GM03348 (cell line): ENCODE measurements around the gene AGAP9.
"Not testable (repeated sequence)": the region's sequence is repeated elsewhere in the genome, so short reads cannot be mapped to it uniquely, and the experiment has no call there.

Experiments
- DNase-seq: peaks from one replicate; pipeline ENCODE4 v3.0.0; 2012; ENCODE audit warnings: low spot score

AGAP9 gene

GRCh38 chr10:47485943-47486342 is 37.5 kb downstream of the AGAP9 start:
- DNase-seq: not testable (repeated sequence)

GRCh38 chr10:47484786-47485185 is 38.7 kb downstream of the AGAP9 start:
- DNase-seq: not testable (repeated sequence)

GRCh38 chr10:47483923-47484322 is 39.5 kb downstream of the AGAP9 start, which contains the start of gene ANXA8:
ANXA8 (minus strand) TSS chr10:47484115; CDS start chr10:47483933, 182 bp downstream.
- not testable (repeated sequence) for DNase-seq

- not testable (repeated sequence) for DNase-seq
These were observed 41.1 kb downstream of the AGAP9 start for GRCh38 chr10:47482367-47482766.

- DNase-seq: not testable (repeated sequence)
These were observed 41.7 kb downstream of the AGAP9 start for GRCh38 chr10:47481768-47482181.

GRCh38 chr10:47481182-47481766 is 42.2 kb downstream of the AGAP9 start:
- not testable (repeated sequence) for DNase-seq

- not testable (repeated sequence) for DNase-seq
These were observed 43.3 kb downstream of the AGAP9 start for GRCh38 chr10:47480133-47480532.

GRCh38 chr10:47478114-47478513 is 45.3 kb downstream of the AGAP9 start:
- DNase-seq: not testable (repeated sequence)

GRCh38 chr10:47477078-47477477 is 46.4 kb downstream of the AGAP9 start:
- not testable (repeated sequence) for DNase-seq

- not testable (repeated sequence) for DNase-seq
These were observed 48.3 kb downstream of the AGAP9 start for GRCh38 chr10:47475101-47475500.

GRCh38 chr10:47473516-47473915 is 49.9 kb downstream of the AGAP9 start:
- DNase-seq: not testable (repeated sequence)

- DNase-seq: not testable (repeated sequence)
These were observed 50.8 kb downstream of the AGAP9 start for GRCh38 chr10:47472647-47473046.

GRCh38 chr10:47472072-47472471 is 51.4 kb downstream of the AGAP9 start:
- DNase-seq: not testable (repeated sequence)

- not testable (repeated sequence) for DNase-seq
These were observed 54.5 kb downstream of the AGAP9 start for GRCh38 chr10:47468731-47469528.

- not testable (repeated sequence) for DNase-seq
These were observed 55.5 kb downstream of the AGAP9 start for GRCh38 chr10:47467957-47468356.

- not testable (repeated sequence) for DNase-seq
These were observed 56.0 kb downstream of the AGAP9 start for GRCh38 chr10:47467458-47467857.

- DNase-seq: not testable (repeated sequence)
These were observed 58.1 kb downstream of the AGAP9 start for GRCh38 chr10:47465216-47465917.

- DNase-seq: not testable (repeated sequence)
These were observed 60.7 kb downstream of the AGAP9 start for GRCh38 chr10:47462577-47463358.

GRCh38 chr10:47461261-47461687 is 62.2 kb downstream of the AGAP9 start:
- not testable (repeated sequence) for DNase-seq

GRCh38 chr10:47458466-47459154 is 64.8 kb downstream of the AGAP9 start:
- DNase-seq: peak; percentile 64

GRCh38 chr10:47457826-47458225 is 65.6 kb downstream of the AGAP9 start:
- no peak for DNase-seq
